Spleen (tissue), 11 donors: ENCODE measurements around the gene MTERF1. TPM values are rescaled to one million over a fixed set of nuclear protein-coding genes. Genes with fewer than 3 reads are reported as not detected.

Source experiments
- DNase-seq: peaks from one replicate; pipeline ENCODE4 v3.0.0-alpha.2; 2020
- H3K27ac ChIP-seq, 8 donors: fragments of 200-600 bp; sonication (generic) in 7 of 8; 1 replicate in 4 of 8; 2 replicates in 4 of 8; pipeline versions ENCODE4 v1.5.0 to v1.8.0; 2016 to 2021; ENCODE audit warnings: inconsistent platforms in 4 of 8, mild to moderate bottlenecking in 4 of 8, moderate library complexity in 1 of 8
- H3K27me3 ChIP-seq, 7 donors: fragments of 200-600 bp; sonication (generic) in 6 of 7; replicated peaks in 1 of 7; 1 replicate in 4 of 7; 2 replicates in 3 of 7; pipeline versions ENCODE4 v1.5.0 to v1.8.0; 2016 to 2021; ENCODE audit warnings: inconsistent platforms in 3 of 7, mild to moderate bottlenecking in 1 of 7
- H3K36me3 ChIP-seq, 6 donors: fragments of 200-600 bp; sonication (generic) in 5 of 6; 1 replicate in 4 of 6; 2 replicates in 2 of 6; pipeline versions ENCODE4 v1.5.0 to v1.8.0; 2016 to 2021; ENCODE audit warnings: inconsistent platforms in 2 of 6
- H3K4me1 ChIP-seq, 6 donors: fragments of 200-600 bp; sonication (generic) in 5 of 6; 1 replicate in 3 of 6; 2 replicates in 3 of 6; pipeline versions ENCODE4 v1.5.0 to v1.8.0; 2016 to 2021; ENCODE audit warnings: inconsistent platforms in 3 of 6
- H3K4me3 ChIP-seq, 8 donors: fragments of 200-600 bp; sonication (generic) in 7 of 8; 1 replicate in 4 of 8; 2 replicates in 4 of 8; pipeline versions ENCODE4 v1.5.0 to v1.8.0; 2016 to 2021; ENCODE audit warnings: inconsistent platforms in 4 of 8, mild to moderate bottlenecking in 4 of 8, moderate library complexity in 2 of 8
- H3K9me3 ChIP-seq, 8 donors: fragments of 200-600 bp; sonication (generic) in 7 of 8; 1 replicate in 4 of 8; 2 replicates in 4 of 8; pipeline versions ENCODE4 v1.5.0 to v1.8.0; 2016 to 2021; ENCODE audit warnings: inconsistent platforms in 4 of 8
- POLR2A ChIP-seq, 3 donors: fragments of 450-650 bp; IDR thresholded peaks; one replicate each; pipeline ENCODE4 v1.5.1; 2017; ENCODE audit warnings: antibody characterized with exemption in 3 of 3, mild to moderate bottlenecking in 1 of 3
- POLR2AphosphoS5 ChIP-seq, 3 donors: sonication (generic); formaldehyde crosslinking; IDR thresholded peaks; one replicate each; pipeline ENCODE4 v1.5.1; 2017; ENCODE audit warnings: antibody characterized with exemption in 3 of 3
- WGBS, 5 donors: extraction: QIAGEN DNeasy Blood & Tissue Kit in 3 of 5; methylation state at CpG; one replicate each; pipeline versions ENCODE4 v1.1.5 to v1.1.7; 2013 to 2018; 5-methylcytosine and 5-hydroxymethylcytosine counted together
- intact Hi-C: fragments of 100-400 bp; cut with DNase I; formaldehyde crosslinking; loops from one replicate; pipeline ENCODE4 v1.15.0; 2023; ENCODE audit warnings: low total_unique reads
- polyA plus RNA-seq, 3 donors: library from polyadenylated mRNA; stranded (reverse); fragments of 200-250 nt; gene quantifications; one replicate each; pipeline ENCODE4 v1.2.1, GENCODE V29; 2013
- total RNA-seq, 7 donors: library from RNA; depleted of rRNA in 3 of 7; stranded (reverse); fragments of >200 nt in 3 of 7; fragmentation: NEBNext Ultra II Directional in 4 of 7; extraction: Animal tissue kit (Norgen Biotek cat#: 25700) in 4 of 7; gene quantifications; one replicate each; pipeline versions ENCODE4 v1.1.0 to v1.2.1, GENCODE V29; 2016 to 2021
- TF ChIP-seq, protein P1 (sequence below), 11 experiments: fragments of 200-600 bp in 7 of 11; fragments of 450-650 bp in 4 of 11; sonication (generic) in 4 of 11; IDR thresholded peaks in 8 of 11; conservative IDR thresholded peaks in 3 of 11; 1 replicate in 7 of 11; 2 replicates in 4 of 11; pipeline versions ENCODE4 v1.4.0 to v1.8.0; 2016 to 2021; ENCODE audit warnings: antibody characterized with exemption in 11 of 11, inconsistent platforms in 4 of 11, mild to moderate bottlenecking in 1 of 11
- donor health status: healthy with polysubstance abuse.
- donor health status: DM: no; HTN: no; CAD: no; lungs with moderate emphysema.
- donor health status: DM: no; HTN: no; CAD: no.
- donor health status: Bipolar disorder and iron deficiency.
- donor health status: healthy.
- donor health status: DM: no; HTN: no; CAD: no.
- donor health status: DM: yes; HTN: yes; CAD: no.

The MTERF1 gene
- total and polyA plus RNA-seq, 10 donors: 11.6 to 20.1 (median 14.7) TPM

DNA sequence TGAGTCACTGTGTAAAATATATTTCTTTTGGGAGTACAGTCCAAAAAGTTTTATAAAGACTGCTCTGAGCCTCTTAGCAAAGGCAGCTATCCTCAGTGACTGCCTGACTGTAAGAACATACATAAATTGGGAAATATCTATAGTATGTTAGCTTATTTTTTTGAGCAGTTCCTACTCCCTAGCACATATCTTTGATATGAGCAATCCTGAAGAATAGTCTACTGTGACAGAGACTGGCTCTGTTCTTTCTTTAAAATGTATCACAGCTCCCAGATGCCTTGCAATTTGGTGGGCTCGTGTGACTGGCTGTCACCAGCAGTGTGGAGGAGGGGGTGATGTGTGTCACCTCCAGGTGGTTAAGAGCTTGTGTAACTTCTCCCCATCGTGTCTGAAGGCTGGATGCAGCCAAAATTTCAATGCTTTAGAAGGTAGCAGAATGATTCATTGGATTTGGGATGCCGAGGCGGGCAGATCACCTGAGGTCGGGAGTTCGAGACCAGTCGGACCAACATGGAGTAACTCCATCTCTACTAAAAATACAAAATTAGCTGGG, 47.9 kb downstream of the MTERF1 start:
- DNase-seq: no peak
- Histone ChIP-seq H3K9me3 (no peaks in the 10 kb centered on the region), H3K27ac (no peak overlapping the region), H3K36me3 (no peaks in the 10 kb centered on the region), H3K4me1 (peaks cover 0 to 5% (median 0%) of the 10 kb centered on the region in 6 donors), H3K4me3 (no peak overlapping the region), H3K27me3 (no peaks in the 10 kb centered on the region)
- WGBS, 5 donors: 79 to 91% (median 83%) methylated on average over 7 of the region's 7 CpGs
- TF ChIP-seq POLR2AphosphoS5 (IDR thresholded peaks at IDR 0.05) (no peak), POLR2A (IDR thresholded peaks at IDR 0.05) (no peak)
- TF ChIP-seq, protein P1, sequence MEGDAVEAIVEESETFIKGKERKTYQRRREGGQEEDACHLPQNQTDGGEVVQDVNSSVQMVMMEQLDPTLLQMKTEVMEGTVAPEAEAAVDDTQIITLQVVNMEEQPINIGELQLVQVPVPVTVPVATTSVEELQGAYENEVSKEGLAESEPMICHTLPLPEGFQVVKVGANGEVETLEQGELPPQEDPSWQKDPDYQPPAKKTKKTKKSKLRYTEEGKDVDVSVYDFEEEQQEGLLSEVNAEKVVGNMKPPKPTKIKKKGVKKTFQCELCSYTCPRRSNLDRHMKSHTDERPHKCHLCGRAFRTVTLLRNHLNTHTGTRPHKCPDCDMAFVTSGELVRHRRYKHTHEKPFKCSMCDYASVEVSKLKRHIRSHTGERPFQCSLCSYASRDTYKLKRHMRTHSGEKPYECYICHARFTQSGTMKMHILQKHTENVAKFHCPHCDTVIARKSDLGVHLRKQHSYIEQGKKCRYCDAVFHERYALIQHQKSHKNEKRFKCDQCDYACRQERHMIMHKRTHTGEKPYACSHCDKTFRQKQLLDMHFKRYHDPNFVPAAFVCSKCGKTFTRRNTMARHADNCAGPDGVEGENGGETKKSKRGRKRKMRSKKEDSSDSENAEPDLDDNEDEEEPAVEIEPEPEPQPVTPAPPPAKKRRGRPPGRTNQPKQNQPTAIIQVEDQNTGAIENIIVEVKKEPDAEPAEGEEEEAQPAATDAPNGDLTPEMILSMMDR (IDR thresholded peaks at IDR 0.05 in 8 of 11, conservative IDR thresholded peaks at IDR 0.05 in 3 of 11): no peak
- intact Hi-C loops: no loop called here

DNA sequence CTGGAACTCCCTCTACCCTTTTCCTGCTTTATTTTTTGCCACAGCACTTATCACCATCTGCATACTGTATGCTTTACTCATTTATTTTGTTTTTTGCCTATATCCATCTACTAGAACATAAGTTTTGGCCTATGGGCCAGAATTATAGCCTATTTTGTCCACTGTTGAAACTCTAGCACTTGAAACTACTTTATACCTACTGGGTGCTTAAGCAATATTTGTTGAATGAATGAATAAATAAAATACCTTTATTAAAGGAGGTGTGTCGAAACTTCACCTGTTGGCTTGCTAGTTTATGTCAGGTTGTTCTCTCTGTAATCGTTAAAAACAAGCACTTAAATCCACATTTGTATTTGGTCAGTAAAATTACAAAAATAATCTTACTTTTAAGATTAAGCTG, 53.3 kb downstream of the MTERF1 start:
- 93 to 98% (median 95%) methylated on average over 2 of the region's 2 CpGs for WGBS, 5 donors
- H3K4me1 ChIP-seq: peaks cover 0 to 5% (median 0%) of the 10 kb centered on the region in 6 donors

DNA sequence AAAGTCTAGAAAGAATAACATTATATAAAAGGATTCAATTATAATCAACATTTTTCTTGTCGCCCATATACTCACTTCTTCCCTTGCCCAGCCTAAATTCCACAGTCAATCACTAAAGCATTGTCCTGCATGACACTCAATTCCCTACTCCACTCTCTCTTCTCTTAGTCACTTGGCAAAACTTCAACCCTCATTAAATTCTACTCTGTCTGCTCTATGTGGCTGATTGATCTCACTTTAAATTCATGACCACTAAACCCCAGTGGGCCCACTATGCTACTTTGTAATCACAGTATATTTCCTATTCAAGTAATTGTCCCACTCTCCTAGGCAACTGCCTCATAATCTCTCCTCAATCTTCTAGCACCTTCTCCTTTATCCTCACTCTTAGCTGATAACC, 54.1 kb downstream of the MTERF1 start:
- no peaks in the 10 kb centered on the region for H3K36me3 ChIP-seq
- H3K27me3 ChIP-seq: no peaks in the 10 kb centered on the region
- no peak overlapping the region for H3K27ac ChIP-seq
- intact Hi-C loops: loop anchor here (10.0 kb wide), 1 partner anchor 618 kb away; the partner anchor contains the start of gene GATAD1
- DNase-seq: no peak
- TF ChIP-seq, protein P1 (IDR thresholded peaks at IDR 0.05 in 8 of 11, conservative IDR thresholded peaks at IDR 0.05 in 3 of 11): no peak
- no peak for TF ChIP-seq POLR2AphosphoS5 (IDR thresholded peaks at IDR 0.05)
- TF ChIP-seq POLR2A (IDR thresholded peaks at IDR 0.05): no peak
- H3K4me1 ChIP-seq: peaks cover 0 to 5% (median 0%) of the 10 kb centered on the region in 6 donors
- 90 to 100% (median 97%) methylated on average over 1 of the region's 1 CpG for WGBS, 5 donors
- H3K9me3 ChIP-seq: peaks cover under 1 to 22% (median 3%) of the 10 kb centered on the region in 8 donors
- H3K4me3 ChIP-seq: no peak overlapping the region

More for the DNA sequence above, 53.3 kb downstream of the MTERF1 start:
- Histone ChIP-seq H3K27ac (no peak overlapping the region), H3K4me3 (no peak overlapping the region), H3K9me3 (peaks cover 0 to 14% (median 0%) of the 10 kb centered on the region in 8 donors), H3K27me3 (no peaks in the 10 kb centered on the region), H3K36me3 (no peaks in the 10 kb centered on the region)
- DNase-seq: no peak
- intact Hi-C loops: loop anchor here (10.0 kb wide), 1 partner anchor 618 kb away; the partner anchor contains the start of gene GATAD1
- TF ChIP-seq, protein P1 (IDR thresholded peaks at IDR 0.05 in 8 of 11, conservative IDR thresholded peaks at IDR 0.05 in 3 of 11): no peak
- TF ChIP-seq POLR2AphosphoS5 (IDR thresholded peaks at IDR 0.05): no peak
- TF ChIP-seq POLR2A (IDR thresholded peaks at IDR 0.05): no peak

DNA sequence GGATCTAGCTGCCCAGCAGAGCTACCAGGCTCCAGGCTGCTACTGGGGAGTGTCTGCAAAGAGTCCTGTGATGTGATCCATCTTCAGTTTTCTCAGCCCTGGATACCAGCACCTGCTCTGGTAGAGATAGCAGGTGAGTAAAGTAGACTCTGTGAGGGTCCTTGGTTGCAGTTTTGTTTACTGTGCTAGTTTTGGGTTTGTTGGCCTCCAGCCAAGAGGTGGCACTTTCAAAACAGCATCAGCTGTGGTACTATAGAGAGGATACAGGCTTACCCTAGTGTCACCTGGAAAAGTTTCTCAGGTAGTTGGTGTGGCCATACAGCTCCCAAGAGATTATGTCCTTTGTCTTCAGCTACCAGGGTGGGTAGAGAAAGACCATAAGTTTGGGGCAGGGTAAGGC, 56.3 kb downstream of the MTERF1 start:
- Histone ChIP-seq H3K36me3 (no peaks in the 10 kb centered on the region), H3K27me3 (no peaks in the 10 kb centered on the region), H3K27ac (no peak overlapping the region), H3K4me1 (no peaks in the 10 kb centered on the region), H3K4me3 (no peak overlapping the region), H3K9me3 (peaks cover 2 to 43% (median 24%) of the 10 kb centered on the region in 8 donors)
- intact Hi-C loops: loop anchor here (10.0 kb wide), 1 partner anchor 621 kb away; the partner anchor contains the start of gene GATAD1
- no peak for DNase-seq
- TF ChIP-seq POLR2A (IDR thresholded peaks at IDR 0.05): no peak
- TF ChIP-seq POLR2AphosphoS5 (IDR thresholded peaks at IDR 0.05): no peak
- TF ChIP-seq, protein P1 (IDR thresholded peaks at IDR 0.05 in 8 of 11, conservative IDR thresholded peaks at IDR 0.05 in 3 of 11): no peak
